Peyer's patch (tissue), 4 donors: Measurements from ENCODE around the gene TMEM184A. TPM values are rescaled to one million over a fixed set of nuclear protein-coding genes. Genes with fewer than 3 reads are reported as not detected.

ENCODE experiments used
- DNase-seq, 3 donors: peaks; one replicate each; pipeline ENCODE4 v3.0.0-alpha.2; 2017 to 2019
- H3K27ac ChIP-seq, 4 donors: fragments of 200-600 bp; sonication (generic); one replicate each; pipeline ENCODE4 v1.5.1; 2016 to 2019
- H3K27me3 ChIP-seq, 2 donors: fragments of 200-600 bp; sonication (generic); one replicate each; pipeline ENCODE4 v1.5.1; 2019
- H3K36me3 ChIP-seq, 3 donors: fragments of 200-600 bp; sonication (generic); one replicate each; pipeline ENCODE4 v1.5.1; 2016 to 2019
- H3K4me1 ChIP-seq, 4 donors: fragments of 200-600 bp; sonication (generic); one replicate each; pipeline ENCODE4 v1.5.1; 2016 to 2019
- H3K4me3 ChIP-seq, 4 donors: fragments of 200-600 bp; sonication (generic); 1 replicate in 3 of 4; 2 replicates in 1 of 4; pipeline ENCODE4 v1.5.1; 2016 to 2019; ENCODE audit warnings: mild to moderate bottlenecking in 1 of 4
- H3K9me3 ChIP-seq, 4 donors: fragments of 200-600 bp; sonication (generic); one replicate each; pipeline ENCODE4 v1.5.1; 2016 to 2019; ENCODE audit warnings: mild to moderate bottlenecking in 1 of 4
- POLR2A ChIP-seq, 2 donors: fragments of 450-650 bp; IDR thresholded peaks; one replicate each; pipeline ENCODE4 v1.5.1; 2017; ENCODE audit warnings: antibody characterized with exemption in 2 of 2, mild to moderate bottlenecking in 2 of 2, moderate library complexity in 2 of 2
- total RNA-seq, 4 donors: library from RNA; depleted of rRNA; stranded (reverse); fragments of >200 nt; gene quantifications; one replicate each; pipeline ENCODE4 v1.1.0, GENCODE V29; 2016
- TF ChIP-seq, protein P1 (sequence below), 6 experiments: fragments of 450-650 bp in 4 of 6; fragments of 200-600 bp in 2 of 6; sonication (generic) in 1 of 6; IDR thresholded peaks; one replicate each; pipeline ENCODE4 v1.5.1; 2017 to 2019; ENCODE audit warnings: antibody characterized with exemption in 6 of 6, mild to moderate bottlenecking in 3 of 6, moderate library complexity in 1 of 6

Gene TMEM184A
- total RNA-seq, 4 donors from 2014 or later, result 41.3 to 161 (median 151) TPM

DNA sequence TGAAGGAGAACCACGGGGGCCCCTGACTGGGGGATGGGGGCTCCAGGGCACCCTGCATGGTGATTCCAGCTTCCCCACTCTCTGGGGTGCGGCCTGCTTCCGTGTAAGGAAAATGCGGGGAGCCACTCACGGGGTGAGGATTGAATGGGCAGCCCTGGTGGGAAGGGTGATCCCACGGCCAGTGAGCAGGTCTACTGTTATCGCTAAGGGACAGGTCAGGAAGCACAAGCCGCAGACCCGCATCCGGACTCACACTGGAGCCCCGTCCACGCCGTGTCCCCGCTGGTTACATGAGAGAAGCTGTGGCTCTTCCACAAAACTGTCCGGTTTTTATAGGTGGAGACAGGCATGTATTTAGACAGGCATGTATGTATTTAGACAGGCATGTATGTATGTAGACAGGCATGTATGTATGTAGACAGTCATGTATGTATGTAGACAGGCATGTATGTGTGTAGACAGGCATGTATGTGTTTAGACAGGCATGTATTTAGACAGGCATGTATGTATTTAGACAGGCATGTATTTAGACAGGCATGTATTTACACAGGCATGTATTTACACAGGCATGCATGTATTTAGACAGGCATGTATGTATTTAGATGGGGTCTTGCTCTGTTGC, 8.1 kb upstream of the TMEM184A start:
- H3K4me3 ChIP-seq, result no peak overlapping the region
- H3K36me3 ChIP-seq, result peaks cover 0 to 5% (median 0%) of the 10 kb centered on the region in 3 donors
- H3K4me1 ChIP-seq, result peaks cover 0 to 24% (median 8%) of the 10 kb centered on the region in 4 donors
- no peak for DNase-seq
- TF ChIP-seq, protein P1, sequence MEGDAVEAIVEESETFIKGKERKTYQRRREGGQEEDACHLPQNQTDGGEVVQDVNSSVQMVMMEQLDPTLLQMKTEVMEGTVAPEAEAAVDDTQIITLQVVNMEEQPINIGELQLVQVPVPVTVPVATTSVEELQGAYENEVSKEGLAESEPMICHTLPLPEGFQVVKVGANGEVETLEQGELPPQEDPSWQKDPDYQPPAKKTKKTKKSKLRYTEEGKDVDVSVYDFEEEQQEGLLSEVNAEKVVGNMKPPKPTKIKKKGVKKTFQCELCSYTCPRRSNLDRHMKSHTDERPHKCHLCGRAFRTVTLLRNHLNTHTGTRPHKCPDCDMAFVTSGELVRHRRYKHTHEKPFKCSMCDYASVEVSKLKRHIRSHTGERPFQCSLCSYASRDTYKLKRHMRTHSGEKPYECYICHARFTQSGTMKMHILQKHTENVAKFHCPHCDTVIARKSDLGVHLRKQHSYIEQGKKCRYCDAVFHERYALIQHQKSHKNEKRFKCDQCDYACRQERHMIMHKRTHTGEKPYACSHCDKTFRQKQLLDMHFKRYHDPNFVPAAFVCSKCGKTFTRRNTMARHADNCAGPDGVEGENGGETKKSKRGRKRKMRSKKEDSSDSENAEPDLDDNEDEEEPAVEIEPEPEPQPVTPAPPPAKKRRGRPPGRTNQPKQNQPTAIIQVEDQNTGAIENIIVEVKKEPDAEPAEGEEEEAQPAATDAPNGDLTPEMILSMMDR (IDR thresholded peaks at IDR 0.05), result no peak
- TF ChIP-seq POLR2A (IDR thresholded peaks at IDR 0.05), result no peak
- no peaks in the 10 kb centered on the region for H3K9me3 ChIP-seq
- no peaks in the 10 kb centered on the region for H3K27me3 ChIP-seq
- H3K27ac ChIP-seq, result no peak overlapping the region

DNA sequence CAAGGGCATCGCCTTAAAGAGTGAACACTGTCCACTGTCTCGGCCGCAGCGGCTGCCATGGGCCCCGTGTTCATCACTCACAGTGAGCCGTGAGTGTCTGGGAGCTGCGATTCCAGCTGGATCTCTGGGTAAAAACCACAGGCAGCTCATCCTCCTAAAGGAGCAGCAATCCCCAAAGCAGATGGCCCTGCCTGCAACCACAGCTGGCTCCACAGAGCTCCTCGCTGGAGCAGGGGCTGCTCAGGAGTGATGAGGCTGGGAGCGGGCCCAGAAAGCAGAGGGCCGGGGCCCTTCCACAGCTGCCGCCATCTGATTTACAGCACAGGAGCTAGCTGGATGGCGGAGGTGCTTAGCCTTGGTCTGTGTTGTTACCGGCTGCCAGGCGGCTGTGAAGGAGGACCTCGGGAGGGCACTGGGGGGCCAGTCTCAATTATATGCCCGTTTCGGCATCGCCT, 6.6 kb upstream of the TMEM184A start:
- Histone ChIP-seq H3K36me3 (peaks cover 0 to 5% (median 0%) of the 10 kb centered on the region in 3 donors), H3K27ac (no peak overlapping the region), H3K4me1 (peaks cover 0 to 19% (median 0%) of the 10 kb centered on the region in 4 donors), H3K4me3 (no peak overlapping the region), H3K27me3 (no peaks in the 10 kb centered on the region), H3K9me3 (no peaks in the 10 kb centered on the region)
- TF ChIP-seq, protein P1 (IDR thresholded peaks at IDR 0.05), result no peak
- TF ChIP-seq POLR2A (IDR thresholded peaks at IDR 0.05), result no peak
- no peak for DNase-seq

DNA sequence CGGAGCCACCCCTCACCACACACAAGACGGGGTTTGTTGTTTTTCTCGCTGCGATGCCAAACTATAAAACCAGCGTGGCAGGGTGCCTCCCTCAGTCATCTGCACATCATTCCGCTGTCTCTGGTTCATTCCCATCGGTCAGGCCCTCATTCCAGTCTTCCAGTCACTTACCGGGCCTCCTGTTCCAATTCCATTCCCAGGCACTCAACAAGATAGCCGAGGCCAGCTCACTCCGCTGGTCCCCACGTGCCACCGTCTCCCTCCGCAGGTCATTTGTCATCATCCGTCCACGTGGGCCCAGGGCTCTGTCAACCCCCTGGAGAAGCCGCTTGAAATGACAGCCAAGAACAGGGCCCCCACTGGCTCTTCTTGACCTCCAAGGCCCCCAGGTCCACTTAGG, 6.1 kb upstream of the TMEM184A start:
- peaks cover 0 to 19% (median 0%) of the 10 kb centered on the region in 4 donors for H3K4me1 ChIP-seq
- TF ChIP-seq, protein P1 (IDR thresholded peaks at IDR 0.05), result no peak
- TF ChIP-seq POLR2A (IDR thresholded peaks at IDR 0.05), result no peak
- H3K27ac ChIP-seq, result no peak overlapping the region
- H3K9me3 ChIP-seq, result no peaks in the 10 kb centered on the region
- H3K36me3 ChIP-seq, result peaks cover 0 to 5% (median 0%) of the 10 kb centered on the region in 3 donors
- H3K27me3 ChIP-seq, result no peaks in the 10 kb centered on the region
- H3K4me3 ChIP-seq, result no peak overlapping the region
- no peak for DNase-seq

DNA sequence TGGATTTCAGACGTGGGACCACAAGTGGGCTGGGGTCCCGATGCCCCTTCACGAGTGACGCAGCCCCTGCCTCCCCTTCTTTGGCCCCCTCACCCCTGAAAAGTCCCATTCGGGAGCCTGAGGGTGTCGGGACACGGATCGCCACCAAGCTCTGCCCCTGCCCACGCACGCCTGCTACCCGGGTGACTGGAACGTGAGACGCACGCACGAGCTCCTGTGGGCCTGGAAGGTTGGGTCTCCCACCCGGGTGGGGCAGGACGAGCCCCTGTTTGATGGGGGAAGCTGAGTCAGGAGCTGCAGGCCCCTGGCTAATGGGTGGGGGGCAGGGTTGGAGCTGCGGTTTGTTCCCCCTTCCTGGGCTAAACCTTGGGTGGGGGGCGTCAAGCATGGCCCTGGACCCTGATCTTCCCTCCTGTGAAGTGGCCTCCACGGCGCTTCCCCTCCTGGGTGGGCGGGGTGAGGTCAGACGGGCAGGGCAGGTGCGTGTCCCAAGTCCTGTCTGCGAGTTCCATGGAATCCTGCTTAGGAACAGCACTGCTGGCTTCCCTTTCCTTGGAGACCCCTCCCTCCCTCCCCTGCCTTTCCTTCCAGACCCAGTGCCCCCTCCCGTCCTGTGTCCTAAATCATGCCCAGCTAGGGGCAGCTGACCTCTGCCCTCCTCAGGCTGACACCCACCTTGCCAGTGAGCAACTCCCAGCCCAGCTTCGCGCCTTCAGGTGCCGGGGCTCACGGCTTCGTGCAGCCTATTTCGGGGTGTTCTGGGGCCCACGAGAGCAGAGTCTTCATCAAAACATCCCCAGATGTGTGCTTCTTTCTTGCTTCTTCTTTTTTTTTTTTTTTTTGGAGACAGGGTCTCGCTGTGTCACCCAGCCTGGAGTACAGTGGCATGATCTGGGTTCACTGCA, 5.3 kb upstream of the TMEM184A start:
- Histone ChIP-seq H3K27me3 (no peaks in the 10 kb centered on the region), H3K27ac (no peak overlapping the region), H3K9me3 (no peaks in the 10 kb centered on the region), H3K4me3 (no peak overlapping the region), H3K36me3 (peaks cover 0 to 5% (median 0%) of the 10 kb centered on the region in 3 donors), H3K4me1 (peaks cover 0 to 27% (median 0%) of the 10 kb centered on the region in 4 donors)
- TF ChIP-seq, protein P1 (IDR thresholded peaks at IDR 0.05), result no peak
- DNase-seq, result peak in 1 of 3 donors; percentile 48

DNA sequence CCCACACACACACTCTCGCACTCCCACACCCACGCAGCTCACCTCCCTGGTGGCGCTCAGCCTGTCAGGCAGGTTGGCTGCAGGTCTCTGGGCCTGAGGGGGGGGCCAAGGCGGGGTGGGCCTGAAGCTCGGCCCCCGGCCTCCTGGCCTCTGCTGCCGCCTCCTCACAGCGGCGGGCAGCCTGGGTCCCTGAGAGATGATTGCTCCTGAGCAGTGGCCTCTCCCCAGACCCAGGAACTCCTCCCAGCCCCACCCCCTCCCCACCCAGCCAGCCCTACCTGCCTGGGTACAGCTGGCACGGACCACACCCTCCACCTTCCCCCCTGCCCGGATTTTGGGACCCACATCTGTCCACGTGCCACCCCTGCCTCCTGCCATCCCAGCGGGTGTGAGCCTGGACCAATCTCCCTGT, 4.6 kb upstream of the TMEM184A start:
- H3K9me3 ChIP-seq, result no peaks in the 10 kb centered on the region
- H3K36me3 ChIP-seq, result peaks cover 0 to 5% (median 0%) of the 10 kb centered on the region in 3 donors
- H3K27me3 ChIP-seq, result no peaks in the 10 kb centered on the region
- TF ChIP-seq, protein P1 (IDR thresholded peaks at IDR 0.05), result no peak
- TF ChIP-seq POLR2A (IDR thresholded peaks at IDR 0.05), result no peak
- peaks cover 0 to 30% (median 0%) of the 10 kb centered on the region in 4 donors for H3K4me1 ChIP-seq
- no peak overlapping the region for H3K4me3 ChIP-seq
- H3K27ac ChIP-seq, result no peak overlapping the region
- DNase-seq, result no peak
